Measurements from ENCODE around the gene HAL. TPM values are rescaled to one million over a fixed set of nuclear protein-coding genes. Genes with fewer than 3 reads are reported as not detected.

Gene HAL, protein sequence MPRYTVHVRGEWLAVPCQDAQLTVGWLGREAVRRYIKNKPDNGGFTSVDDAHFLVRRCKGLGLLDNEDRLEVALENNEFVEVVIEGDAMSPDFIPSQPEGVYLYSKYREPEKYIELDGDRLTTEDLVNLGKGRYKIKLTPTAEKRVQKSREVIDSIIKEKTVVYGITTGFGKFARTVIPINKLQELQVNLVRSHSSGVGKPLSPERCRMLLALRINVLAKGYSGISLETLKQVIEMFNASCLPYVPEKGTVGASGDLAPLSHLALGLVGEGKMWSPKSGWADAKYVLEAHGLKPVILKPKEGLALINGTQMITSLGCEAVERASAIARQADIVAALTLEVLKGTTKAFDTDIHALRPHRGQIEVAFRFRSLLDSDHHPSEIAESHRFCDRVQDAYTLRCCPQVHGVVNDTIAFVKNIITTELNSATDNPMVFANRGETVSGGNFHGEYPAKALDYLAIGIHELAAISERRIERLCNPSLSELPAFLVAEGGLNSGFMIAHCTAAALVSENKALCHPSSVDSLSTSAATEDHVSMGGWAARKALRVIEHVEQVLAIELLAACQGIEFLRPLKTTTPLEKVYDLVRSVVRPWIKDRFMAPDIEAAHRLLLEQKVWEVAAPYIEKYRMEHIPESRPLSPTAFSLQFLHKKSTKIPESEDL
- total RNA-seq: 0.11 and 0.17 TPM in 2 replicates

DNA sequence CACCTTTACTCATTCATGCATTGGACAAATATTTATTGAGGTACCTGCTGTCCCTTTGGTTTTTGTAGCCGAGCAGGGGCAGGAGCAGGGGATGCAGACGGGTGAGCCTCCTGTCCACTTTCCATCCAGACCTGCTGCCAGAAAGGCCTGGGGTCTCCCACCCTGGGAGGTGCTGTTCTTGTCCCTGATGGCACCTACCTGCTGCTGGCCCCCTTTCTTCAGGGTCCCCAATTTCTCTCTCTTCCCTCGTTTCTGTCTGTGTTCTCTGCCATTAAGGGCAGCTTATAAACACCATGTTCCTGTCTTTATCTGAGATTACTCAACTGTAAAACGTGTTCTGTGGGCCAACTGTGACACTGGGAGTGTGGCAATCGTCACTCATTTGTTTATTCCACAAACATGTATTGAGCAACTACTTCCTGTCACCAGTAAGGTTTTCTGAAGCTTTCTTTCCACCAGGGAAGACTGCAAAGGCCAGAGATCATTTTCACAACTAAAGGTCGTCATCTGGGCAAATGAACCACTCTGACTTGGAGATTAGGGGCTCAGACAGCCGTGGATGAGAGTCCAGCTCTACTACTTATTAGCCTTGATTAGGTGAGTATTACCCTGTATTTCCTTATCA lies at the start of gene HAL:
Gene HAL, minus strand, starts transcription at position 311 of the 625 bp plus-strand sequence. CDS start 434 bp downstream, outside the sequence.

DNA sequence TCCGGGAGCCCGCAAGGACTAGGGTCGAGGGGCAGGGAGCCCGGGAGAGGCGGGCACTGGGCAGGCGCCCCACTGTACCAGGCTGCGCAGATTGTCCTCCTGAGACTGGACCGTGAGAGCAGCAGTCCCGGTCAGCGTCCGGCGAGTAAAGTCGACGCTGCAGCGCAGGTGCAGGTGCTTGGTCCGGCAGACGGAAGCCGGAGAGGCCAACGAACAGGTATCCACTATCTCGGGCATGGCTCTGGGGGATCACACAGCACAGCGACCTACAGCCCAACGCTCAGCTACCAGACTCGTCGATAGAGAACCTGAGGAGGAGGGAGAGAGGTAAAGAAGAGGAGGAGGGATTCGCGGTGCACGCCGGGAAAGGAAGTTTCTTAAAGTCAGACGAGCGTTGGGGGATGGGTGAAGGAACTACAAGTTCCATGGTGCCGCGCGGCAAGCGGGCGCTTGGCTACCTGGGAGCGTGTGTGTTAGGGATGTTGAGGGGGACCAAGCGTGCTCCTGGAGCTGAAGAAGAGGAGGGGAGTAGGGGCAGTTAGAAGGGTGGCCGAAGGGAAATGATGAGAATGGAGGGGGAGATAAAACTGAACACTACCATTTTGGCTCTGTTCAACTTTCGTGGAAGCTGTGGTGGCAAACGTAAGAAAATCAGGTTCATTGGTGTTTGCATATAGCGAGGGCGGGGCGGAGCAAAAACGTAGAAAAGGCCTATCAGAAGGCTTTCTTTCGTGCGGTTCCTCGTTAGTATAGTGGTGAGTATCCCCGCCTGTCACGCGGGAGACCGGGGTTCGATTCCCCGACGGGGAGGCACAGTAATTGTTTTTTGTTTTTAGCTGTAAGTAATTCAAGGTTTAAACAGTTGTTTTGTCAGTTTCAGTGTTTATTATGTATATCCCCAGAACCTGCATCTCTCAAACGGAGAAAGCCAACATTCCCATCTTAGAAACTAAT lies 39.4 kb upstream of the HAL start, which contains the start of gene LTA4H:
Gene LTA4H, minus strand, starts transcription at position 305 of the 954 bp plus-strand sequence. Its CDS starts 68 bp downstream, at position 237.

DNA sequence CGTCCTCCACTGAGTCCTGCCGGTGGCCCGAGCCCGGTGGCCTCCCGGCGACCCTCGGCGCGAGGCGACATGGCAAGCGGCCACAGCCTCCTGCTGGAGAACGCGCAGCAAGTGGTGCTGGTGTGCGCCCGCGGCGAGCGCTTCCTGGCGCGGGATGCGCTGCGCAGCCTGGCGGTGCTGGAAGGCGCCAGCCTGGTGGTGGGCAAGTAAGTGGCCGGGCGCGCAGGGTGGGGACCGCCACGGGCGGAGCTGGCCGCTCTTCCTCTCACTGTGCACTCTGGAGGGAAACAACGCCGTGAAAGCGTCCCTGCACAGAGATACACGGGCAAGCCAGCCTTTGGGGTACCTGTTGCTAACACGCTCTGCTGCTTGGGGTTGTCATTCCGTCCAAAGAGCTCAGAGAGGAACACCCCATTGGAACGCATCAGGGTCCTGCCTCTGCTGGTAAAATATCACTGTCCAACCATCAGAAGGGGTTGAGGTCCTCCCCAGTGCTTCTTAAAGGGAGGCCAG lies 52.8 kb downstream of the HAL start, which contains the start of gene AMDHD1:
Gene AMDHD1, plus strand, starts transcription at position 2 of the 513 bp plus-strand sequence. Its CDS starts 68 bp downstream, at position 70.

DNA sequence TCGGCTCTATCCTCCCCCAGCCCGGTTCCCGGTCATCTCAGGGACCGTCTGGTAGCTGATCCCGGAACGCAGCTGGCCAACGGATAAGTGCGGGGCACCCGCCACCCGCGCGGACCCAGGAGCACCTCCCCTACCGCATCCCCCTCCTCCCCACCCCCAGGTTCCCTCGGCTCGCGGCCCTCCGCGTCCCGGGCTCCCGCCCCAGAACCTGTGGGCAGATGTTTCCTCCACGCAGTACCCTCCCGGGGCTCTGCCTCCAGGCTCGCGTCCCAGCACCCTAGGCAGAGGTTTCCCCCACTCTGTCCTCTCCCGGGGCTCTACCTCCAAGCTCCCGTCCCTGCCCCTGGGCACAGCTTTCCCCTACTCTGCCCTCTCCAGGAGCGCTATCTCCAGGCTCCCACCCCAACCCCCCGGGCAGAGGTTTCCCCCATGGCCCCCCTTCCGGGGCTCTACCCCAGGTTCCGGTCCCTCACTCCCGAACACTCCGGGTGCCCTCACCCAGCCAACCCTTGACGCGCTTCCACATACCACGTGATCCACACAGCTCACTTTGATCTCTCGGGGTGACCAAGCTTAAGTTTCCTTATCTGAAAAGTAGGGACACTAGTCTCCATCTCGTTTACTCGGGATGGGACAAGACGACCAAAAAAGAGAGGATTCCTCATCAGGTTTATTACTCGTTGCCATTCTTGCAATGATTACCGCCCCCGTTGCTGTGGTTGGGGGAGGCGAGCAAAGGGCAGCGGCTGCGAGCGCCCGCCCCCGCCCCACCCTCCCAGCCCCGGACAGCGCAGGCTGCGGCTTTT lies 53.4 kb downstream of the HAL start, which contains the start of gene CCDC38:
Gene CCDC38, minus strand, starts transcription at position 91 of the 806 bp plus-strand sequence. CDS start 6,105 bp downstream, outside the sequence.

Other genes with a start within 250 kb of the HAL start
- 88.1 and 731 TPM in 2 replicates for gene NTN4, start 205.6 kb downstream of the HAL start, total RNA-seq
- 18.6 and 20.5 TPM in 2 replicates for gene SNRPF, start 137.4 kb downstream of the HAL start, total RNA-seq
- not detected in 2 replicates for gene CCDC38, start 53.7 kb downstream of the HAL start, total RNA-seq
- gene AMDHD1, start 53.0 kb downstream of the HAL start, total RNA-seq: under 0.01 TPM in 1 of 2 replicates, not detected in the other
- 53.4 and 78.7 TPM in 2 replicates for gene LTA4H, start 39.2 kb upstream of the HAL start, total RNA-seq
- 79.6 and 146 TPM in 2 replicates for gene ELK3, start 198.0 kb upstream of the HAL start, total RNA-seq